ENCODE results near the gene NFATC2. TPM values are rescaled to one million over a fixed set of nuclear protein-coding genes. Genes with fewer than 3 reads are reported as not detected.

Gene NFATC2
- total and polyA plus RNA-seq, 2 experiments from 2014 or later: 0.52 to 0.59 TPM

- TF ChIP-seq ZNF331 (CRISPR knock-in tag; IDR thresholded peaks at IDR 0.05; ENCODE audit: low read depth): no peak
- no peak for TF ChIP-seq ETS1 (IDR thresholded peaks at IDR 0.05)
- no peak for TF ChIP-seq EZH2phosphoT487 (IDR thresholded peaks at IDR 0.05; ENCODE audit: unreplicated experiment)
- no peak for TF ChIP-seq CTCF (conservative IDR thresholded peaks at IDR 0.05; ENCODE audit: low read depth in 2 of 2)
- TF ChIP-seq CREB1 (CRISPR knock-in tag; IDR thresholded peaks at IDR 0.05; ENCODE audit: low read depth): no peak
- TF ChIP-seq JUNB (IDR thresholded peaks at IDR 0.05; ENCODE audit: unreplicated experiment): no peak
- TF ChIP-seq ZNF114 (CRISPR knock-in tag; IDR thresholded peaks at IDR 0.05): no peak
- no peak for TF ChIP-seq REST (IDR thresholded peaks at IDR 0.05; ENCODE audit: unreplicated experiment)
- no peak for TF ChIP-seq EZH2 (IDR thresholded peaks at IDR 0.05; ENCODE audit: low read depth, unreplicated experiment)
- TF ChIP-seq NANOG (IDR thresholded peaks at IDR 0.05; ENCODE audit: borderline replicate concordance): no peak
- TF ChIP-seq POLR2AphosphoS5 (IDR thresholded peaks at IDR 0.05; ENCODE audit: low read depth): no peak
These were observed 168.6 kb downstream of the NFATC2 start (continued) for GRCh38 chr20:51373713-51374455.

GRCh38 chr20:51372966-51373365 lies 169.6 kb downstream of the NFATC2 start:
- no peaks in the 10 kb centered on the region for H4K20me1 ChIP-seq (replicated peaks; ENCODE audit: insufficient read depth)
- Mint-ChIP-seq H3K27ac (no peak overlapping the region), H3K4me3 (no peak overlapping the region), H3K27me3 (ENCODE audit: insufficient read depth, low read depth, poor library complexity) (peaks cover 20% of the 10 kb centered on the region), H3K9me3 (no peaks in the 10 kb centered on the region), H3K4me1 (peaks cover 23% of the 10 kb centered on the region), H3K36me3 (ENCODE audit: low read depth) (no peaks in the 10 kb centered on the region)
- no peak overlapping the region for H3K4me3 ChIP-seq
- no peaks in the 10 kb centered on the region for H3K36me3 ChIP-seq (ENCODE audit: insufficient read depth)
- no peaks in the 10 kb centered on the region for H3K79me2 ChIP-seq (replicated peaks; ENCODE audit: insufficient read depth)
- no peak overlapping the region for H2AFZ ChIP-seq
- H3K4me2 ChIP-seq: no peak overlapping the region
- H3K27ac ChIP-seq (ENCODE audit: low read depth): no peak overlapping the region
- no peak for DNase-seq (ENCODE audit: low spot score)
- H3K9me2 ChIP-seq (ENCODE audit: insufficient read depth): no peaks in the 10 kb centered on the region
- H3F3A ChIP-seq (replicated peaks; ENCODE audit: low read depth): no peaks in the 10 kb centered on the region
- no peaks in the 10 kb centered on the region for H3K27me3 ChIP-seq (ENCODE audit: insufficient read depth)
- ATAC-seq: no peak
- peaks cover 10% of the 10 kb centered on the region for H3K4me1 ChIP-seq (ENCODE audit: insufficient read depth)
- no peak for TF ChIP-seq ZNF462 (CRISPR knock-in tag; IDR thresholded peaks at IDR 0.05)
